OCI-LY1 (cell line): ENCODE measurements around the gene KIF25.

Experiments used
- CTCF ChIP-seq: fragments of 200-600 bp; sonication (generic), shearing (Covaris generic); IDR thresholded peaks from 2 replicates; pipeline ENCODE4 v1.5.1; 2017; ENCODE audit warnings: mild to moderate bottlenecking, antibody characterized with exemption, low read length, moderate library complexity, mixed read lengths
- EZH2 ChIP-seq: fragments of 200-600 bp; sonication (generic), shearing (Covaris generic); IDR thresholded peaks from 2 replicates; pipeline ENCODE4 v1.8.0; 2017; ENCODE audit warnings: borderline replicate concordance, mixed run types, mild to moderate bottlenecking, antibody characterized with exemption, low read length, moderate library complexity, mixed read lengths

GRCh38 chr6:167948716-167949115 is 48.8 kb upstream of the KIF25 start:
- TF ChIP-seq CTCF (no peak), EZH2 (no peak)
